ENCODE data around the gene CLDN14.

Gene CLDN14

GRCh38 chr21:36466061-36466511, 13.8 kb downstream of the CLDN14 start:
- no peak for DNase-seq

- DNase-seq, result no peak
These were observed 14.4 kb downstream of the CLDN14 start for GRCh38 chr21:36465478-36465877.

DNA sequence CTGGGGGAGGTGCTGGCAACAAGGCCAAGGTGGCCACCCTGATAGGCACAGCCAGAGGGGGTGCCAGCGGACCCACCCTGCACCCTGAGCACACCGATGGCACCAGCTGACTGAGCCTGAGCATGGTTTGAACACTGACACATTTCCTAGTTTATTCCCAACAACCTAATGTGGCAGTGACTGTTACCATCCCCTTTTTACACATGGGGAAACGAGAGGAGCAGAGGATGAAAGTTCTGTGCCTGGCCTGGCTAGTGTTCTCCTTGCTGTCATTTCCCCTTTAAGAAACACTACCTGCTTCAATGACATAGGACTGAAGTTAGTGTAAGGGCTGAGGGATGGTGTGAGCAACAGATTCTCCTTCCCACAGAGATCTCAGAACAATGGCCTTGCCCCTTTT, 15.3 kb downstream of the CLDN14 start:
- DNase-seq, result no peak

DNA sequence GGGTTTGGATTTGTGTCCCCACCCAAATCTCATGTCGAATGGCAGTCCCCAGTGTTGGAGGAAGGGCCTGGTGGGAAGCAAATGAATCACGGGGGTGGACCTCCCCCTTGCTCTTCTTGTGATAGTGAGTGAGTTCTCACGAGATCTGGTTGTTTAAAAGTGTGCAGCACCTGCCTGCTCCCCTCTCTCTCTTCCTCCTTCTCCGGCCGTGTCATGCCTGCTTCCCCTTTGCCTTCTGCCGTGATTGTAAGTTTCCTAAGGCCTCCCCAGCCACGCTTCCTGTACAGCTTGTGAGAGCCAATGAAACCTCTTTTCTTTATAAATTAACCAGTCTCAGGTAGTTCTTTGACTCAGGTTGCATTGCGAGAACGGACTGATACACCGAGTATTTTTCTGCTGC, 15.9 kb downstream of the CLDN14 start:
- DNase-seq, result no peak

DNA sequence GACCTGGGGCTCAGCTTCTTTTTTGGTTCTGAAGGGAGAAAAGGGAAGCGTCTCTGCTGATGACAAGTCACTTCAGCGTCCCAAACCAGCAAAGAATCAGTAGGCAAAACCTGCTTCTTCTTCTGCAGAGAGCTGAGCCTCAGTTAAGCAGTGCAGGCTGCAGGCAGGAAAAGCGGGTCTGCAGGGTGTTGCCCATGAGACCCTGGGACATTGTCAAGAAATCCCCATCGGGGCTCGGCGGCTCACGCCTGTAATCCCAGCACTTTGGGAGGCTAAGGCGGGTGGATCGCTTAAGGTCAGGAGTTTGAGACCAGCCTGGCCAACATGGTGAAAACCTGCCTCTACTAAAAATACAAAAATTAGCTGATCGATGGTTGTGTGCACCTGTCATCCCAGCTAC, 16.7 kb downstream of the CLDN14 start:
- DNase-seq, result no peak

DNA sequence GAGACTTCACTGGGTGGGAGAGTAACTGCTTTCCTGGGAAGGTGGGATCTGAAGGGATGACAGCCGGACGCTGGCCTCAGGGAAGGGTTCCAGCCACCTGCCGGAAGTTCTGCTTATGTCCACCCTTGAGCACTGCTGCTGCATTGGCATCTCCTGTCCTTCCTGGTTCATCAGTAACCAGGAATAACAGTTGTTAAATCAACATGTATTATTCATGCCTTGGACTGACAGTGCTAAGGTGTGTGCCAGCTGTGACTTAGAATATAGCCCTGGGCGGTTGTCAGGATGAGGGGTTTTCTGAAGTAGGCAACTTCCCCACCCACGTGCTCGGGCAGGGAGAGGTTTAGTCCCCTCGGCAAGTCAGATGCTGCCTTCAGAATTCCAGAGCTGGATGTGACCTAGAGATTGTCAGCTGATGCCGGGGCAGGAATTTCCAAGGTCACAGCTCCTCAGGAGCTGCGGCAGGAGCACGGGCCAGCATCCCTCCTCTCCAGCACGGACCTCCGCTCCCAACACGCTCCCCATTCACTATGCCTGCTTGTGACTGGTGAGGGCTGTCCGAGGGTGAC, 17.9 kb downstream of the CLDN14 start:
- no peak for DNase-seq

- no peak for DNase-seq
These were observed 18.5 kb downstream of the CLDN14 start for GRCh38 chr21:36461277-36461917.

DNA sequence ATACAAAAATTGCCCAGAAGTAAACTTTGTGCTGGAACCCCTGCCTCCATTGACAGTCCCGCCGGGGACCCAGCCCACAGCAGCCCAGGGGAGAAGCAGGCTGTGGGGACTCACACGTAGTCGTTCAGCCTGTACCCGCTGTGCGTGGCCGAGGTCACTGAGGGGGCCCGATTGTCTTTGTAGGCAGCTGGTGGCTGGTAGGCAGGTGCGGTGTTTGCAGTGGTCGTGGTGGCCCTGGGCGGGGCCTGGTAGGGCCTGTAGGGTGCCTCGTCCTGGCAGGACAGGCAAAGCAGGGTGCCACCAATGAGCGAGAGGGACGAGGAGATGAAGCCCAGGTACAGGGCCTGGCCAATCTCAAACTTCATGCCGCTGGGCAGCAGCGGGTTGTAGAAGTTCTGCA, 19.1 kb downstream of the CLDN14 start:
- no peak for DNase-seq

DNA sequence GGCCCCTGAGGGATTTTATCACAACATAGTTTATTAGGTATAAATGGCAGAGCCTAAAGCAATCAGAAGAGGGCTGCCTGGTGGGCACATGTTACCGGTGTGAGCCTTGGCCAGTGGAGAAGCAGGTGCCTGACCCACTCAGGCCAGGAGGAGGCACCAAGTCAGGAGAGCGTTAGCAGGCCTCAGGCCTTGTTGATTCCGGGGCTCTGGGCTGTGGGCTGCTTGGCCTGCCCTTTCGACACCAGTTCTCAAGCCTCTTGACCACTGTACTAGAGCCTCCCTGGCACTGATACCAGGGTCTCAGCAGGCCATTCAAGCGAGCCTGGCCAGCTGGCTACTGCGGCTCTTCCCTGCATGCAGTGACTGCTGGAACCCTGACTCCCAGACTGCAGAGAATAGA, 20.8 kb downstream of the CLDN14 start:
- no peak for DNase-seq

DNA sequence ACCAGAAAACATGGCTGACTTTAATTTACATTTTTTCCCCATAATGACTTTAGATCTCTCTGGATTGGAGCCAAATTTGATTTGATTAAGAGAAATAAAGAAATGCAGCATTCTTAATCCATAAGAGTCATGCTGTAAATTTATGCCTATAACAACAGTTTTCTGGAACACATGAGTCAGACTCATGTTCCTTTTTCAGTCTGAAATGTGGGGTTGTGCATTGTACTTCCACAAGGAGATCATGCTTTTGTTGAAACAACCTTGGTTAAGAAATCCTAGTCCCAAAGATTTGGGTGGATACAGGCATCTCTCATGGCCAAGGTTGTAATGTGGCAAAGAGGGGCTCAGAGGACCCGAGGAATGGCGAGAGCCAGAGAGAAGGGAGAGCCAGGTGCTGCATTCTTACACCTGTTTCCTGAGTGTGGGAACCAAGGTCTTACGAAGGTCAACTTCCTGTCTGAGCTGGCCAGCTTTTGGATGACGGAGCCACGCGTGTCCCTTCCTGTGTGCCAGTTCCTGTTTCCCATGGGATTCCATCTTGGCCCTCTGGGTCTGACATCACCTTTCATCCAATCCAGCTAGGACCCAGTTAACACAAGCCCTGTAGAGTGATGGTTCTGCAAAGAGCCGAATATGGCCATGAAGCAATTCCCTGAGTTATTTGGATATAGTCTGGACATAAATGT, 23.1 kb downstream of the CLDN14 start:
- DNase-seq, result no peak

DNA sequence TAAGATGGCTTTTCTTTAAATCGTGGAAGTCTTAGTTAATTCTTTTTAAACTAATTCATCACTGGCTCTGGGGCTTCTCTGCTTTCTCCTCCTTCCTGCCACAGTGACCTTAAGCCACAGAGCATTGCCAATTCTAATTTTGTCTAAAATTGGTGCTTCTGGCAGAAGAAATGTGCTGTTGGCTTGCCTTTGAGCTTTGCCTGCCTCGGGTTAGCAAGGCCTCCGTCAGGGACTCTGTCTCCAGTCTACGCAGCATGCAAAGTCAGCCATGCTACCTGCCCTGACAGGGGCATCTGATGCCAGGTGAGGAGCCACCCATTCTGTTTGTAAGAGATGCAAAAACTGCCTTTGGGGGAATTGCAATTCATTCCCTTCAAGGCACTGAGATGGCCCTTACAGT, 25.2 kb downstream of the CLDN14 start:
- no peak for DNase-seq

- no peak for DNase-seq
These were observed 25.8 kb downstream of the CLDN14 start for GRCh38 chr21:36454093-36454531.

DNA sequence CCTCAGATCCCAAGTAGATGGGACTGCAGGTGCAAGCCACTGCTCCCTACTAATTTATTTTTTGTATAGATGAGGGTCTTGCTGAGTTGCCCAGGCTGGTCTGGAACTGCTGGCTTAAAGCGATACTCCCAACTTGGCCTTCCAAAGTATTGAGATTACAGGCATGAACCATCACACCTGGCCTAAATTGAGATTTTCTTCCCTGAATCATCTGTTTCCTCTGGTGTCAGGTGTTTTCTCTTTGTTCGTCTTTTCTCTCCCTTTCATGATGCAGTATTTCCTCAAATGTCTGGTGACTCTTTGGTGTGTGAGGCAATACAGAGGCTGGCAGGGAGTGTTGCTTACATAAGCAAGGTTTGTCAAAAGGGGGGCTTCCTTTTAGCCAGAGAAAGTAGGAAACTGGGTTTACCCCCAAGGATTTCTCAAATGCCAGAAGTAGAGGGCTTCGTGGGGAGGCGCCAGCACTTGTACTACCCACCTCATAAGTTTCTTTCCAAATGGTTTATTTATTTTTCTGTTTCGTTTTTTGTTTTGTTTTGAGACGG, 27.6 kb downstream of the CLDN14 start:
- no peak for DNase-seq

GRCh38 chr21:36451506-36451905, 28.4 kb downstream of the CLDN14 start:
- no peak for DNase-seq

GRCh38 chr21:36450511-36450910, 29.4 kb downstream of the CLDN14 start:
- no peak for DNase-seq

GRCh38 chr21:36446301-36446700, 33.6 kb downstream of the CLDN14 start:
- no peak for DNase-seq

- no peak for DNase-seq
These were observed 38.2 kb downstream of the CLDN14 start for GRCh38 chr21:36441715-36442114.

DNA sequence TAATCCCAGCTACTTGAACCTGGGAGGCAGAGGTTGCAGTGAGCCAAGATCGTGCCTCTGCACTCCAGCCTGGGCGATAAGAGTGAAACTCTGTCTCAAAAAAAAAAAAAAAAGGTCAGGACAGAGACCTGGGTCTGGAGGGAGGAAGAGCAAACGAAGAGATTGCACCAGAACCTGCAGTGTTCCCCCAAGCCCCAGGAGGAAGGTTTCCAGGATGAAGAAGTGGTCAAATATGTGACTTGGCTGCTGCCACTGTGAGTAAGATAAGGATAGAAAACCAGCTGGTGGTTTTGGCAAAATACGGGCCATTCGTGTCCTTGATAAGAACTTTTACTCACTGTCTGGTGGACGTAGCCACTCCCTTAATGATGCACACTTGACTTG, 42.2 kb downstream of the CLDN14 start:
- no peak for DNase-seq

GRCh38 chr21:36436829-36437744, 42.8 kb downstream of the CLDN14 start:
- no peak for DNase-seq

- DNase-seq, result no peak
These were observed 45.8 kb downstream of the CLDN14 start for GRCh38 chr21:36434144-36434543.

DNA sequence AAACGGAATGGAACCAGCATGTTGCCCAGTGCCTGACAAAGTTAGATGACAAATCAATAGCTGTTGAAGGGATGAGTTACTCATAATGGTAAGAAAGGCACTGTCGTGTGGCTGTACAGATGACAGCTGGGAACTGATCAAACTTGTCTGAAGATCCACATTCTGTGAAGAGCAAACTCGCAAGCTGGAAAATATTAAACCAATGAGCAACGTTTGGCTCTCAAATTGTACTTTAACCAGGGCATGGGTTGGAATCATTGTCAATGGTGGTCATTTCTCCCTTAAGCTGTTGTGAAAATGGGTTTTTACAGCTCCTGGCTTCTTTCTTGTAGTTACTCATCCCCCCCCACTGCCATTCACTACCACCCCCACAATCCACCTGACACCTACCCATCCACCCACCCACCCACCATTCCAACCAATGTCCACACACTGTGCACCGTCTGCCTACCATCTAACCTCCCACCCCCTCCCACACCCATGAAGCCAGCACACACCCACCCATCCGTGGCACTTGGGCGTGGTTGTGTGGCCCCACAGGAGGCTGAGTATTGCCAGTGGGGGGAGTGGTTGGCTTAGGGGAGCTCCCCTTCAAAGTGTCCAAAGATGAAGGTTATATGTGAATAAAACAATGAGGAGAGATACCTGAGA, 46.7 kb downstream of the CLDN14 start:
- no peak for DNase-seq

DNA sequence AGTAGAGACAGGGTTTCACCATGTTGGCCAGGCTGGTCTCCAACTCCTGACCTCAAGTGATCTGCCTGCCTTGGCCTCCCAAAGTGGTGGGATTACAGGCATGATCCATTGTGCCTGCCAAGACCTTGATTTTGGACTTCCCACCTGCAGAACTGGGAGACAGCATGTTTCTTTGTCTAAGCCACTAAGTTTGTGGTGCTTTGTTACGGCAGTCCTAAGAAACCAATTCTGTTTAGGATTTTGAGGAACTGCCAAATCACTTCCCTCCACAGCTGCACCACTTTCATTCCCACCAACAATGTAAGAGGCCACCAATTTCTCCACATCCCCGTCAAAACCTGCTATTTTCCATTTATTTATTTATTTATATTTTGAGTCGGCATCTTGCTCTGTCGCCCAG, 48.7 kb downstream of the CLDN14 start:
- DNase-seq, result no peak

GRCh38 chr21:36430841-36431240, 49.1 kb downstream of the CLDN14 start:
- DNase-seq, result no peak

All from NCI-H187 (cell line).